GM12891 (cell line): ENCODE data around the gene SRI.

ENCODE experiments used
- DNase-seq: peaks from one replicate; pipeline ENCODE4 v3.0.0; 2011; ENCODE audit warnings: low spot score; ENCODE audit not compliant: insufficient read length
- FAIRE-seq: peaks from 2 replicates; lab custom pipeline; 2011; peaks lifted over from hg19 to GRCh38; lab: Jason Lieb, UNC
- PAX5 ChIP-seq: IDR thresholded peaks from 2 replicates; pipeline ENCODE4 v1.6.1; 2011; ENCODE audit warnings: low read length, moderate library complexity, mild to moderate bottlenecking; ENCODE audit not compliant: insufficient read depth, severe bottlenecking
- POLR2A ChIP-seq: IDR thresholded peaks from 2 replicates; pipeline ENCODE4 v1.6.1; 2011; ENCODE audit warnings: low read depth, low read length, control low read depth
- POLR2AphosphoS5 ChIP-seq: IDR thresholded peaks from 2 replicates; pipeline ENCODE4 v1.6.1; 2011; ENCODE audit warnings: low read depth, low read length, control low read depth
- POU2F2 ChIP-seq: IDR thresholded peaks from 2 replicates; pipeline ENCODE4 v1.6.1; 2011; ENCODE audit warnings: low read depth, mild to moderate bottlenecking, control low read depth, low read length, moderate library complexity
- SPI1 ChIP-seq: IDR thresholded peaks from 2 replicates; pipeline ENCODE4 v1.6.1; 2011; ENCODE audit warnings: low read depth, low read length, control low read depth
- TAF1 ChIP-seq: IDR thresholded peaks from 2 replicates; pipeline ENCODE4 v1.6.1; 2011; ENCODE audit warnings: low read depth, low read length, control low read depth

SRI gene

DNA sequence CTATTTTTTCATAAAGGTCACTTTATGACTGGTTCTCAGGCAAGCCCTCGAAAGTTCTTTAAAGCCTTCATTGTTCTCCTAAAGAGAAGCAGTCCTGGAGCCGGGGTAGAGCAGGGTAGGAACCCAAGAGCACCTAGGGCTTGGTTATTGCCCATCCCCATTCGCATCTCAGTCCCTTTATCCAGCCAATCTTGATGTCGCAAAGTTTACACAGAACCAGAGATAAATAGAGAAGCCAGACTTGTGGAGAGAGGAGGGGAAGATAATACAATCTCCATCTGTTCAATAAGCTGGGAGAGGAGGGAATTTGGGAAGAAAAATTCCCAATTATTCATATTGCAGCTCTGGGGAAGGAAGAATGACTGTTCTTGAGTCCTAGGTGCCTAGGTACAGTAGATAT is 6.4 kb upstream of the SRI start:
- no peak for DNase-seq
- no peak for FAIRE-seq
- TF ChIP-seq SPI1, result no peak
- no peak for TF ChIP-seq POLR2AphosphoS5
- TF ChIP-seq TAF1, result no peak
- TF ChIP-seq PAX5, result no peak
- TF ChIP-seq POLR2A, result no peak
- TF ChIP-seq POU2F2, result no peak

DNA sequence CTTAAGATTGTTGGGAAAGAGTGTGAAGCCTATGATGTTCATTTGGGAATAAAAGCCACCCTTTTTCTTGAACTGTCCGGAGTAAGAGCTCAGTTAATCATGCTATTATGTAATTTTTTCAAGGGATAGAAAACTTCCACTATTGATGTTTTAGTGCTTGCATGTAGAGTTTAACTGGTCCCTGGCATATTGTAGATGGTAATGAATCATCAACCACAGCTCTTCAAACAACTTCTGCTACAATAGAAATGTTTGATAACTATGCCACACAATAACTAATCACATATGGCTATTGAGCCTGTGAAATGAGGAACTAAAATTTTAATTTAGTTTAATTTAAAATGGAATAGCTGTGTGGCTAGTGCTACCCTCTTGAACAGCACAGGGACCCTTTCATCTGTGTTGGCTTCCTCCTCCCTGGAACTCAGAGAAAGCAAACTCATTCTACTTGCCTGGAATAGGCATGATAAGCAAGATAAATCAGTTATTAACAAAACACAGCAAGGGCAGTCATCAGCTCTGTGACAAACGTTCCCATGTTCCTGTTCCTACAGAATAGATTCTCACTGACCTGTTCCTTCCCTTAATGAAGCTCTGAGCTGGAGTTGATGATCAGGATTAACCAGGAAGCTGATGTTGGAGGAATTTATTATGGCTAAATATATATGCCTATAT is 4.9 kb upstream of the SRI start:
- TF ChIP-seq SPI1, result no peak
- TF ChIP-seq PAX5, result no peak
- TF ChIP-seq TAF1, result no peak
- no peak for TF ChIP-seq POLR2A
- TF ChIP-seq POLR2AphosphoS5, result no peak
- TF ChIP-seq POU2F2, result no peak
- FAIRE-seq (no peak), DNase-seq (no peak)

DNA sequence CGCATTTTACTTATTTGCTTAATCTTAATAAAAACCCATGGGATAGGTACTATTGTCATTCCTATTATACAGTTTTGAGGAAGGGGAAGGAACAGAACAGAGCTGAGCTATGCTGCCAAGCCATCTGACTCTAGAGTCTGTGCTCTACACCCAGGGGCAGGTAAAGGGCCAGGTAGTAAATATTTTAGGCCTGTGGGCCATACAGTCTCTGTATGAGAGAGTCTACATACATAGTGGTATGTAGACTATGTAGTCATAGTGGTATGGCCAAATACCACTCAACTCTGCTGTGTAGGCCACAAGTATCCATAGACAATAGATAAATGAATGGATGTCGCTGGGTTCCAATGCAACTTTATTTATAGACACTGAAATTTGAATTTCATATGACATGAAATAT is 3.4 kb upstream of the SRI start:
- no peak for FAIRE-seq
- no peak for DNase-seq
- no peak for TF ChIP-seq POLR2AphosphoS5
- TF ChIP-seq POLR2A, result no peak
- no peak for TF ChIP-seq SPI1
- TF ChIP-seq PAX5, result no peak
- no peak for TF ChIP-seq POU2F2

DNA sequence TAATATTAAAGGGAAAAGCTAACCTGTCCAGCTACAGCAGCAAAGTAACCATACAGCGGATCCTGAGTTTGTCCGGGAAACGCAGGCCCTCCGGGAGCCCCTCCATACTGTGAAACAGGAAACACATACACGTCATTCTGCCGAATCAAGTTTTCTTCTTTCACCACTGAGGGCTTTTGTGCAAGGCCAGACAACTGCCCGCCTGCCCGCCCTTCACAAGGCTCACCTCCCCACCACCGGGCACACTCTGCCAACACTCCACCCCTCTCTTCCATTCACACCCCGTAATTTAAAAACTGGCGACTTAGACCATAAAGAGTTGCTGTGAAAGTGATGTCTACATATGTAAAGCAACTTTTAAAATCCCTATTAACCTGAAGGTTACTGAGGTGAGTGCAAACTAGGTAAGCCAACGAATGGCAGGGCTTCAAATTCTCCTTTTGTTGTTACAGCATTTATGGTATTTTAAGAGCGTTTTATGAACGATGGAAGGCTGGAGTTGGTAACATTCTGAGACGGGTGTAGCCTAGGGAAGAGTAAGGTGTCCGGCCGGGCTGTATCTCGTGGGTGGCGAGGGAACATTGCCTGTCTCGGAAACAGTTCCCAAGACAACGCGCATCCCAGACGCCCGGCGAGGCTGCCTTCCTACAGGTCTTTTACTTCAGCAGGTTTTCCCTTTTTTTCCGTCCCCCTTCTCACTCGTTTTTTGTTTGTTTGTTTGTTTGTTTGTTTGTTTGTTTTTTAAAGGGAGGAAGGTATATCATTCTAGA is 817 bp downstream of the SRI start:
- FAIRE-seq (peak; percentile 45), DNase-seq (no peak)
- TF ChIP-seq POLR2A, result peak; percentile 52; the same call in 1 of the 2 replicates
- TF ChIP-seq POLR2AphosphoS5, result peak; percentile 50
- no peak for TF ChIP-seq SPI1
- no peak for TF ChIP-seq PAX5
- peak; percentile 42; the same call in 1 of the 2 replicates for TF ChIP-seq TAF1
- peak; percentile 62; the same call in 1 of the 2 replicates for TF ChIP-seq POU2F2

DNA sequence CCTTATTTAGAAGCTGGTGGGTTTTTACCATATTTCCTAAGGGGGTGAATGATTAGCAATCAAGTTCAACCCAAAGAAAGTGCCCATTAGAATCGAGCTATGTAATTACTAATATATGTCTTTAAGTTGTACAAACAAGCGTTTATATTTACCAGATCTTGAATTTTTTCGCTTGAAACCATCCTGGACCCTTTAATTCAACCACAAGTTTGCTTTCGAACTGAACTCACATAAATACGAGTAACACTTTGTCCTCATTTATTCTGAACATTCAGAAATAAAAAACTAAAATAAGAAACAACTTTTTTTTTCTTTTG is 1.5 kb downstream of the SRI start:
- DNase-seq, result no peak
- no peak for FAIRE-seq
- TF ChIP-seq SPI1, result 0 out of 2 replicates have a peak, but pooled peaks have one; percentile 0
- TF ChIP-seq TAF1, result no peak

DNA sequence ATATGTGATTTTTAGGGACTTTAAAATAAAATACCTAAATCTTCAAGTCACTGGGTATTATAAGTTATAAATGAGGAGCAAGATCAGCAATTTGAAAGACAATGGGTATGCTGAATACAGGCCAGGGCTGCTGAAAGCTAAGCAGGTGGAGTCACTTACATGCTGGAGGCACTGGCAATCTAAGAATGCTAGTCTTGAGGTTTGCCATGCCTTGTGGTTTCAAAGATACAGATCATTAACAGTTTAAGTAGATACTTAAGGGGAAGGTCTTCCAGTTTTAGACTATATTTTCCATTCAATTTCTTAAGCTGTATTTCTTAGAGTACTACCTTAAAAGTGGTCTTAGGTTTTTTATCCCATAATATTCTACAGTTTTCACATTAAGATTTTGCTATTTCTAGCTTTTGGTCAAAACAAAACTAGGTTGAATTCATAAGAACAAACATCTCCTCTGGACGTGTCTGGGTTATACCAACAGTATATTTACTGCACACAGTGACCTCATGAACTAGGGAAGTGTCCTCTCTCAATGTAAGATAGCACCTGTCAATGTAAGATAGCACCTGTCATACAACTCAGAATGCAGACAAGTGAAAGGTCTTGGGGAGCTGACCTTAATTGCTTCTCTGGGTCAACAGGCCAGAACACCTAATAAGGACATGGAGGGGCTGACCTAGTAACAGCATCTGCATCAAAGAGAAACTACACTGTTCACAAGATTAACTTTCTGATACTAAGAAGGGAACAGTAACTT is 2.0 kb downstream of the SRI start:
- no peak for TF ChIP-seq POLR2A
- TF ChIP-seq POLR2AphosphoS5, result no peak
- no peak for TF ChIP-seq TAF1
- TF ChIP-seq POU2F2, result 0 out of 2 replicates have a peak, but pooled peaks have one; percentile 38
- no peak for TF ChIP-seq PAX5
- peak; percentile 14; the same call in 1 of the 2 replicates for TF ChIP-seq SPI1
- FAIRE-seq (peak; percentile 89), DNase-seq (peak; percentile 23)

DNA sequence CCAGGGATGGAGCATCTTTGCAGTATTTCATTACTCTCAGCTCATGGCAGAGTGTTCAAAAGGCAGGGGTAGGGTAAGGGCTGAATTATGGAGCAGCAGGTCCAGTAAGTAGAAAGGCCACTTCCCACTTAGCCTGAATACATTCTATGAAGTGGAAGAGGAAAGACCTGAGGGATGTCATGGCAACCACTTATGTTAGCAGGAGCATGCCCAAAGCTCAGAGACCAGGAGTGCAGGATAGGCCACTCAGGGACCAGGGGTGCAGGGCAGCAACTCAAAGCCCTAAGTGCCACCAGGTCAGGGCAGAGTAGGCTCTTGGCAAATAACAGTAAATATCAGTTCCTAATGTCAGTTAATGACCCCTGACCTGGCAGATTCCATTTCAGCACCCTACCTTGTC is 3.6 kb downstream of the SRI start:
- no peak for FAIRE-seq
- DNase-seq, result no peak
- TF ChIP-seq POU2F2 (no peak), TAF1 (no peak), POLR2AphosphoS5 (no peak), PAX5 (no peak)

DNA sequence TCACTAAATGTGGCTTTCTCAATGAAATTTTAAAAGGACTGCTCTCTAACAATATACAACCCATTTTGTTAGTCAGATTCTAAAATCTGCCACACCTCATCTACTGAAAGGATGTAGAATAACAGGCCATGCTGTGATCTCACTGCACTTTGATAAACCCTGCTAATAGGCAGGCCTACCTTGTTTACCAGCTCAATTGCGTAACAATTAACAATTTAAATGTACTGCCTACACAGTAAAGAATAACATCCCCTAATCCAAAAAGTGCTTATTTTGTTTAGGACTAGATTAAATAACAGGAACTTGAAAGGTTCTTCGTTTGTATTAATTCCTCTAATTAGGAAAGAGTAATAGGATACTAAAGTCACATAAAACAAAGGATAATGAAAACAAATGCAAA is 4.5 kb downstream of the SRI start:
- DNase-seq (no peak), FAIRE-seq (no peak)
- TF ChIP-seq POLR2AphosphoS5 (no peak), POU2F2 (no peak), SPI1 (no peak), POLR2A (no peak), TAF1 (no peak), PAX5 (no peak)

DNA sequence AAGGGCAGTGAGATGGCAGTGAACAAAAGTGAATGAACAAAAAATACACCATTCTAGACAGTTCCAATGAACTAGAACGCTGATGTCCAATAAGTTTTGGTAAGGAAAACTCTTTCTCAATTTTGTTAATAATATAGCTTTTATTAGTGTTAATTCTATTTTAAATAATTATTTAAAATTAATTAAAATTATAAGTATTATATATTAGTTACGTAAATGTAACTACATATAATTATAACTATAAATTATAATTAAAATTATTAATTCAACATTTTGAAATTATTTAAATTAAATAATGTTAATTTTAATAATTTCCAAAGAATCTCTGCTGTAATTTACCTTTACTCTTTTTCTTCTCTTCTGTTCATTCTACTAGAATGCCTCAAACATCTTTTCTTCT is 5.4 kb downstream of the SRI start:
- TF ChIP-seq POLR2A (no peak), POU2F2 (no peak), PAX5 (no peak), SPI1 (no peak), TAF1 (no peak), POLR2AphosphoS5 (no peak)
- FAIRE-seq (no peak), DNase-seq (no peak)

DNA sequence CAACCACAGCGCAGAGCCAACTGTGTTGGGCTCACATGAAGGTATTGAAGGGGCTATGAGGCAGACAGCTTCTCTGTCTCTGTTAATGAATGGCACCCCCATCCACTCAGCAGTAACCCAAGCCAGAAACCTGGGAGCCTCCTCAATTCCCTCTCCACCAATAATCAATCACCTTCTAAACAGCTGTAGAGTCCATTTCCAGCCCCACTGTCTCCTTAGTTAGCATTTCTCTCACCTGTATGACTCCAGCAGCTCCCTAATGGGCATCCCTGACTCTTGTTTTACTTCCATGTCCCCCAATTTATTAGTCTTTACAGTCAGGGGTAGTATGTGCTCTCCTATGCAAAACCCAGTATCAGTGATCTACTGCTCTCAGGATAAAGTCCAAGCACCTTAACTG is 6.9 kb downstream of the SRI start:
- no peak for TF ChIP-seq TAF1
- TF ChIP-seq SPI1, result no peak
- no peak for TF ChIP-seq POLR2AphosphoS5
- TF ChIP-seq POU2F2, result no peak
- no peak for TF ChIP-seq POLR2A
- no peak for TF ChIP-seq PAX5
- no peak for FAIRE-seq
- DNase-seq, result no peak
